HT-29 (cell line): ENCODE data around the gene NEB. TPM values are rescaled to one million over a fixed set of nuclear protein-coding genes. Genes with fewer than 3 reads are reported as not detected.
"Not testable (repeated sequence)": the region's sequence is repeated elsewhere in the genome, so short reads cannot be mapped to it uniquely, and the experiment has no call there.

Experiments
- DNase-seq: peaks from one replicate; pipeline ENCODE4 v3.0.0-alpha.2; 2015; ENCODE audit warnings: low spot score
- total RNA-seq: library from RNA; depleted of rRNA; stranded (reverse); fragments of >200 nt; shearing (Covaris generic); gene quantifications from 2 replicates; pipeline ENCODE4 v1.2.3, GENCODE V29; 2014

Gene NEB
- total RNA-seq, 1 experiment from 2014 or later: 1.0 TPM

GRCh38 chr2:151562398-151562797, 171.9 kb downstream of the NEB start:
- no peak for DNase-seq

DNA sequence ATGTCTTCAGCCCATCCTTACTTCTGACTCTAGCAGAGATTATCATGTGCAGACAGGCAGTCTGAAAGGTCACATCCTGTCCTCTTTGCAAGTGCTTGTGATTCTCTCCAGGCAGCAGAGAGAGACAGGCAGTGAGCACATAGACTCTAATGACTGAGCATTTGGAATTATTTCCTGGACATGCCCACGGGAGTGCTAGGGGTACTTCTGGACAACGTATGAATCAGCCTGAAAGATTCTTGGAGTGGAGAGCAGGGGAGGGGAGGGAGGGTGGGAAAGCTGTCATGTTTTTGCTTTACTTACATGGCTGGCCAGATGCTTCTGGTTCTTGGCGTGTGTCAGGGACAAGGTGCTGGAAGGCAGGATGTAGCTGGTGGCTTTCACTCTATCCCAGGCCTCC, 174.0 kb downstream of the NEB start:
- DNase-seq: no peak

DNA sequence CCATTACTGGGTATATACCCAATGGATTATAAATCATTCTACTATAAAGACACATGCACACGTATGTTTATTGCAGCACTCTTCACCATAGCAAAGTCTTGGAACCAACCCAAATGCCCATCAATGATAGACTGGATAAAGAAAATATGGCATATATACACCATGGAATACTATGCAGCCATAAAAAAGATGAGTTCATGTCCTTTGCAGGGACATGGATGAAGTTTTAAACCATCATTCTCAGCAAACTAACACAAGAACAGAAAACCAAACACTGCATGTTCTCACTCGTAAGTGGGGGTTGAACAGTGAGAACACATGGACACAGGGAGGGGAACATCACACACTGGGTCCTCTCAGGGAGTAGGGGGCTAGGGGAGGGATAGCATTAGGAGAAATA, 174.8 kb downstream of the NEB start:
- not testable (repeated sequence) for DNase-seq

DNA sequence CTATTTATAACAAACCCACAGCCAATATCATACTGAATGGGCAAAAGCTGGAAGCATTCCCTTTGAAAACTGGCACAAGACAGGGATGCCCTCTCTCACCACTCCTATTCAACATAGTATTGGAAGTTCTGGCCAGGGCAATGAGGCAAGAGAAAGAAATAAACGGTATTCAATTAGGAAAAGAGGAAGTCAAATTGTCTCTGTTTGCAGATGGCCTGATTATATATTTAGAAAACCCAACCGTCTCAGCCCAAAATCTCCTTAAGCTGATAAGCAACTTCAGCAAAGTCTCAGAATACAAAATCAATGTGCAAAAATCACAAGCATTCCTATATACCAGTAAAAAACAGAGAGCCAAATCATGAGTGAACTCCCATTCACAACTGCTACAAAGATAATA, 176.4 kb downstream of the NEB start:
- DNase-seq: not testable (repeated sequence)

DNA sequence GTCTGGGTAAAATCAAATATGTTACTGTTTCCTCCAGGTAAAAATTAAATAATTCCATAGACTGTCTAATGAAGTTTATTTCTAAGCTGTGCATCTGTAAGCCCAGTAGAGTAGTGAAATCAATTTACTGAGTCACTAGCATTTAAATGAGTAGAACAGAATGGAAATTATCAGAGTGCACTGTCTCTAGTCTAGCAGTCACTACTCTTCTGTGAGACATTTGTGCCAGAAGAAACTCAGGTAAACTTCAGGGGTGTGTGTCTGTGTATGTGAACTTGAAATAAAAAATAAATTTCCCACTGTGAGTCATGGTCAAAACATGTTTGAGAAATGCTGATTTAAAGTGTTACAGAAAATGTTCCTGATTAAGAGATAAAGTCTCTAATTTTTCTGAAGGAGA, 178.2 kb downstream of the NEB start:
- DNase-seq: no peak

GRCh38 chr2:151552287-151552686, 182.0 kb downstream of the NEB start:
- DNase-seq: no peak

- no peak for DNase-seq
These were observed 182.7 kb downstream of the NEB start for GRCh38 chr2:151551556-151551955.

- no peak for DNase-seq
These were observed 185.1 kb downstream of the NEB start for GRCh38 chr2:151549191-151549590.

DNA sequence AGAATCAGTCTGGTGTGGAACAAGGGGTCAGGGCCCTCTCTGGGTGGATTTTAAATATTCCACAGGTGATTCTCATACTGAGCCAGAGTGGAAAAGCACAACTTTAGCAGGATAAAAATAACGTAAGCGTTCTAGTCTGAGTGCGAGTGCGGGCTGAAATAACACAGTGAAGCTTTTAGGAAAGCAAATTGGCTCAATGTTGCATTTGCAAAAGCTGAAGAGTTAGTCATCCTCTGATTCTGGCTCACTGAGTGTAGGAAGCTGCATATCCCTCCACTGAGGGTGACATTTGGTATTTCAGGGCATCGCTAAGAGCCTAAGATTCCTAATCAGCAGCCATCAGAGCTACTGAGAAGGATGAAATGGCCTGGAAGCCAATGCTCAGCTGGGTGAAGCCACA, 189.8 kb downstream of the NEB start:
- DNase-seq: no peak

DNA sequence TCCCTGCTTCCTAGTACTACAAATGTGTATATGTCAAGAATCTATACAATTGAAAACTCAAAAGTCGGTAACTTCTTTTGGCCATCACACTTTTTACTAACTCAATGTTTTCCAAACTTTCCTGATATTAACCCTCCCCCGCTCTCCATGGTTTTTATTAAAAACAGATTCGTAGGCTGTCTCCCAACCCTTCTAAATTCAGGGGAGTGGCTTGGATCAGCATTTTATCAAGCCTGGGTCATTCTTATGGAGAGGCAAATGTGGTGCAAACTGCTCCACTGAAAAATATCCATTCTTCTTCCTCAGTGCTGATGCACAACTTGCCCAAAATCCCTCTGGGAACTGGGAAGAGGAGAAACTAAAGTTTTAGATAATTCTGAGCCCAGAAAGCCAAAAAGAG, 190.4 kb downstream of the NEB start:
- no peak for DNase-seq

- no peak for DNase-seq
These were observed 200.3 kb downstream of the NEB start for GRCh38 chr2:151534001-151534400.

- no peak for DNase-seq
These were observed 201.1 kb downstream of the NEB start for GRCh38 chr2:151533127-151533526.

DNA sequence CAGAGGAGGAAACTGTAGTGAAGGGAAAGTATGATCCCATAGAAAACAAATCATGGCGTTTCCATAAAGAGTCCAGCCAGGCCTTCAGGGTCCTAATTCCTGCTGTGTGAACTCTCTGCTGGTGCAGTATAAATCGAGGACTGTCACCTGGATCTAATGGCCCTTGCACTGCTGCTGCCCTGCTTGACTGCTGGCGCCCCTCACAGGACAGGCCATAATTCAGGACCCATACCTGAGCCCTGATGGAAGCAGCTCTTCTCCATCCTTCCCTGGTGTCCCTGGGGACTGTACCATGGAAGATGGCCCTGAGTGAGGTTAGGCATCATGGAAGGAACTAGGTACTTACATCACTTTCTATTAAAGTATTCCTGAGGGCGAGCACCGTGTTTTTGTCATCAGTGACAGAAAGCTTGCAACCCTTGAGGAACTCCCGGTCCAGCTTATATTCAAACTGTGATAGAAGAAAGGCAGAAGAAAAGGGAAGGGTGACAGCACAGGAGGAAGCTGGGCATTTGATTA, 207.6 kb downstream of the NEB start:
- DNase-seq: no peak

GRCh38 chr2:151525821-151526373, 208.4 kb downstream of the NEB start:
- DNase-seq: no peak

DNA sequence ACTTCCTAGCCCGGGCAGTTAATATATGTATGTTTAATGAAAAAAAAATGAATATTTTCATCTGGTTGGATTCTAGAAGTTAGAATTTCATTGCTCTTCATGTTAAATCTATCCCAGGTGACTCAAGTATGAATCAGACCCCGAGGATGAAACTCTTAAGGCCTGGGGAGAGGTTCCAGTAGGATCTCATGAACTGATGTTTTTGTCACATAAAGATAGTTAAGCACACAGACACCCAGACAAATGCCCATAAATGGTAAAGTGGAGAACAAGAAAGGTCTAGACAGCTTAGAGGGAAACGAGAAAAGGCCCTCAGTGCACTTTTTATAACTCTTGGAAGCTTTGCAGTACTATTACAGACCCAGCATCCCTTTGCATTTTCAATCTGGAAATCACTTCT, 210.4 kb downstream of the NEB start:
- no peak for DNase-seq

DNA sequence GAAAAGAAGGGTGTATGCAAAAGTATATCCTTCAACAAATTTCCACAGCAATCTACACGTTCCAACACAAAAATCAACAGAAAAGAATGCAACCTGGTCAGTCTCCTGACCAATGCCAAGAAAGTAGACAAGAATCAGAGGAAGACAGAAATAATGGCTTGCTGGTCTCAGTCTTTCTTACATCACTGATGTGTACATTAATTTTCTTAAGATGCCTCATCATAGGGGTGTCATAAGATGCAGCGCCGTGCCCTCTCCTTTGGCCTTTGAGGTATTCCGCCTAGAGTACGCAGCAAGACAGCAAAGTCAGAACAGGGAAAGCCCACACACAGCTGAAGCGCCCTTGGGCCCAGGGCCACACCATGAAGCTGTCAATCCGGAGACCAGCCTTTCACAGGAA, 211.7 kb downstream of the NEB start:
- no peak for DNase-seq

DNA sequence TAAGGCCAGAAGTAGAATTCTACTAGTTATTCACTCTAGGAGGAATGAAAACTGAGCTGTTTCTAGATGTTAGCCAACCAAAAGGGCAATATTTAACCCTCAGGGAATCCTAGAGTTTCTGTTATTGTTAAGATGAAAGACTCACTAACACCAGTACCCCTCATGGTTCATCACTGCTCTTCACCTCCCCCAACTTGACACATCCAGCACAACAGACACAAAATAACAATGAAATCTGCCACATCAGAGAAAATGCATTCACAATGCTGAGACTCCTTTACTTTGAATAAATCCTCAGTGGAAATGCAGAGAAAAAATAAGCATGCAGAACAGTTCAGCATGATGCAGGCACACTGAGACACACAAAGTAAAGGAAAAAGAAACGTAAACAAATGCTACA, 213.3 kb downstream of the NEB start:
- DNase-seq: no peak

GRCh38 chr2:151518802-151519201, 215.5 kb downstream of the NEB start:
- DNase-seq: no peak

- DNase-seq: no peak
These were observed 225.8 kb downstream of the NEB start for GRCh38 chr2:151508519-151508918.

GRCh38 chr2:151506170-151506569, 228.1 kb downstream of the NEB start:
- no peak for DNase-seq

GRCh38 chr2:151498178-151498577, 236.1 kb downstream of the NEB start:
- no peak for DNase-seq

GRCh38 chr2:151491496-151491895, 242.8 kb downstream of the NEB start:
- no peak for DNase-seq

DNA sequence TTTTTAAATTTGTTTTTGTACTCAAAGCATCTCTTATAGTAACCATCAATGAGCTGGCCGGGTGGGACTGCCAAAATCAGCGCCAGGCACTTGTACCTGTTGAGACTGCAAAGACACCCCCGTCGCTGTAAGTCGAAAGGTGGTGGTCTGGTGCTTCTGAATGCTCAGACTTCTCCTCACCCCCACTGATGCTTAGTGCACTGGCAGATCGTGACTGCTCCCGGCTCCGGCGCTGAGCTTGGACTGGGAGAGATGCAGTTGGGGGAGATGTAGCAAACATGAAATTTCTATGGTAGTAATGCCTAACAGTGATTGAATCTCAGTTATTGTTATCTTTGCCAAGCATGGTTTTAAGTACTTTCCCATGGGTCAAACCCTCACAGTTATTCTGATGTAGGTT, 244.0 kb downstream of the NEB start:
- no peak for DNase-seq

DNA sequence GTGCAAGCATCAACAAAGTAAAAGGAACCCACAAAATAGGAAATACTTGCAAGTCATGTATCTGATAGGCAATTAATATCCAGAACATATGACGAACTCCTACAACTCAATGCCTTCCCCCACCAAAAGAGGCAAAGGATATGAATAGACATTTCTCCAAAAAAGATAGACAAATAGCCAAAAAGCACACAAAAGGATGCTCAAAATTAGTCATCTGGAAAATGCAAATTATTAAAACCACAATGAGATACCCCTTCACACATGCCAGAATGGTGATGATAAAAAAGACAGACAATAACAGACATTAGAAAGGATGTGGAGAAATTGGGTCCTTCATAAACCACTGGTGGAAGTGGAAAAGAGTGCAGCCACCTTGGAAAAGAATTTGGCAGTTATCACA, 248.2 kb downstream of the NEB start:
- DNase-seq: no peak
